ENCODE measurements around the gene C19orf18.

Gene C19orf18

DNA sequence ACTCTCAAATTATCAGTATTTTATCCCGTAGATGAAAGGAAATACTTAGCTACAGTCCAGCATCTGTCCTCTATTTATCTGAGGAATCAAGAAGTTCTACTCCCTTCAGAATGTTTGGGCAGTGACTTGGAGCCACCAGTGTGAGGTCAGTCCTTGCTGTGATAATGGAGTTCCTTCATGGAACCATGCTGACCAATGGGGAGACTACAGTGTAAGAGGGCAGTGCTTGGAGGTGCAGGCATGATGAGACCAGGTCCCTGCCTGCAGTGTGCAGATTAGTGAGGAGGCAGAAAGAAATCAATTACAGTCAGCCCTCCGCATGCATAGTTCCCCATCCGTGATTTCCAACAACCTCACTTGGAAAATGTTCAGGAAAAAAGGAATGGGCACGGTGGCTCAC, at the start of gene C19orf18:
Gene C19orf18, minus strand, starts transcription at position 101 of the 400 bp plus-strand sequence. CDS start 102 bp downstream, outside the sequence.
- no peak for DNase-seq (ENCODE audit: low read depth)
- TF ChIP-seq CTCF (IDR thresholded peaks at IDR 0.05; ENCODE audit: control insufficient read depth, insufficient read depth, low read depth, low read length, missing control alignments) = no peak
- no peak within 1 kb of the TSS for H3K4me3 ChIP-seq (ENCODE audit: control insufficient read depth, low read depth, low read length)

DNA sequence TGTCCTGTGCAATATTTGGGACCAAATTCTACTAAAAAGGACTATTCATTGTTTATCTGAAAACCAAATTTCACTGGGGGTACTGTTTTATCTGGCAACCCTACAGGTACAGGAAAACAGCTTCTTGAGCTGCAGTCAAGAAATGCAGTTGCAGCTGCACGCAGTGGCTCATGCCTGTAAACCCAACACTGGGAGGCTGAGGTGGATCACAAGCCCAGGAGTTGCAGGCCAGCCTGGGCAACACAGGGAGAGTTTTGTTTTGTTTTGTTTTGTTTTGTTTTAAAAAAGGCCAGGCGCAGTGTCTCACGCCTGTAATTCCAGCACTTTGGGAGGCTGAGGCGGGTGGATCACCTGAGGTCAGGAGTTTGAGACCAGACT, 47.9 kb upstream of the C19orf18 start:
- no peak for DNase-seq (ENCODE audit: low read depth)
- no peak for TF ChIP-seq CTCF (IDR thresholded peaks at IDR 0.05; ENCODE audit: control insufficient read depth, insufficient read depth, low read depth, low read length, missing control alignments)

DNA sequence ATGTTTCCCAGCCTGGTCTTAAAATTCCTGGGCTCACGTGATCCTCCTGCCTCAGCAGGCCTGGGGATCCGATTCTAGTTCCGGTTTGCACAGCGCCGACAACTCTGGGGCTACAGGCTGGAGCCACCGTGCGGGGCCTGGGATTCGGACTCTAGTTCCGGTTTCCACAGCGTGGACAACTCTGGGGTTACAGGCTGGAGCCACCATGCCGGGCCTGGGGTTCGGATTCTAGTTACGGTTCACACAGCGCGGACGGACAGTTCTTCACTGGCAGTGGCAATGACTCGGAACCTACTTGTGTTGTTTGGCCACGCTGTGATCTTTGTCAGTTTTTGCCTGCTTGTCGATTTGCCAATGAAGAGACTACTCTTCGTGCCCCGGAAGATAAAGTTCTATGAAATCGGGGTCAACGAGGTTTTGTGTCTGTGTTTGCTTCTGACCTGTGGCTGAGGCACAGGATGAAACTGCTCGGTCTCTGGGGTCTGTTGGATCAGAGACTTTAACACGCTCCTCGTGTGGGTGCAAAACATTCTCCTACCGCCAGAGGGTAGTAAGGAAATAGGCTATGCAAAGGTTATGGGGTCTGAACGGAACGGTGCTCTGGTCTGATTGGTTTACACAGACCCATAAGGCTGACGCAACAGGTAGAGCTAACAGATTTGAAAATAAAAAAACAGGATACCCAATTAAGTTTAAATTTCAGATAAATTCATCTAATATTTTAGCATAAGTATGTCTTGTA, 47.4 kb upstream of the C19orf18 start:
- TF ChIP-seq CTCF (IDR thresholded peaks at IDR 0.05; ENCODE audit: control insufficient read depth, insufficient read depth, low read depth, low read length, missing control alignments) = peak; percentile 54
- no peak overlapping the region for H3K4me3 ChIP-seq (ENCODE audit: control insufficient read depth, low read depth, low read length)
- peak; percentile 31 for DNase-seq (ENCODE audit: low read depth)

More for the DNA sequence above, 47.9 kb upstream of the C19orf18 start:
- H3K4me3 ChIP-seq (ENCODE audit: control insufficient read depth, low read depth, low read length) = no peak overlapping the region

GRCh38 chr19:58020129-58020528, 45.8 kb upstream of the C19orf18 start:
- no peak overlapping the region for H3K4me3 ChIP-seq (ENCODE audit: control insufficient read depth, low read depth, low read length)
- TF ChIP-seq CTCF (IDR thresholded peaks at IDR 0.05; ENCODE audit: control insufficient read depth, insufficient read depth, low read depth, low read length, missing control alignments) = no peak
- no peak for DNase-seq (ENCODE audit: low read depth)

GRCh38 chr19:58014141-58014540, 39.8 kb upstream of the C19orf18 start:
- no peak for TF ChIP-seq CTCF (IDR thresholded peaks at IDR 0.05; ENCODE audit: control insufficient read depth, insufficient read depth, low read depth, low read length, missing control alignments)
- no peak for DNase-seq (ENCODE audit: low read depth)
- H3K4me3 ChIP-seq (ENCODE audit: control insufficient read depth, low read depth, low read length) = no peak overlapping the region

- TF ChIP-seq CTCF (IDR thresholded peaks at IDR 0.05; ENCODE audit: control insufficient read depth, insufficient read depth, low read depth, low read length, missing control alignments) = no peak
- H3K4me3 ChIP-seq (ENCODE audit: control insufficient read depth, low read depth, low read length) = no peak overlapping the region
- DNase-seq (ENCODE audit: low read depth) = no peak
Measured at GRCh38 chr19:58010507-58010906, 36.2 kb upstream of the C19orf18 start.

Measured in AG09309 (cell line).